NCI-H446 (cell line): ENCODE data around the gene RABGGTB.
"Not testable (repeated sequence)": the region's sequence is repeated elsewhere in the genome, so short reads cannot be mapped to it uniquely, and the experiment has no call there.

Experiments
- DNase-seq, 2 experiments: peaks; one replicate each; lab custom pipeline; 2025; lab: John Stamatoyannopoulos, UW

Gene RABGGTB

DNA sequence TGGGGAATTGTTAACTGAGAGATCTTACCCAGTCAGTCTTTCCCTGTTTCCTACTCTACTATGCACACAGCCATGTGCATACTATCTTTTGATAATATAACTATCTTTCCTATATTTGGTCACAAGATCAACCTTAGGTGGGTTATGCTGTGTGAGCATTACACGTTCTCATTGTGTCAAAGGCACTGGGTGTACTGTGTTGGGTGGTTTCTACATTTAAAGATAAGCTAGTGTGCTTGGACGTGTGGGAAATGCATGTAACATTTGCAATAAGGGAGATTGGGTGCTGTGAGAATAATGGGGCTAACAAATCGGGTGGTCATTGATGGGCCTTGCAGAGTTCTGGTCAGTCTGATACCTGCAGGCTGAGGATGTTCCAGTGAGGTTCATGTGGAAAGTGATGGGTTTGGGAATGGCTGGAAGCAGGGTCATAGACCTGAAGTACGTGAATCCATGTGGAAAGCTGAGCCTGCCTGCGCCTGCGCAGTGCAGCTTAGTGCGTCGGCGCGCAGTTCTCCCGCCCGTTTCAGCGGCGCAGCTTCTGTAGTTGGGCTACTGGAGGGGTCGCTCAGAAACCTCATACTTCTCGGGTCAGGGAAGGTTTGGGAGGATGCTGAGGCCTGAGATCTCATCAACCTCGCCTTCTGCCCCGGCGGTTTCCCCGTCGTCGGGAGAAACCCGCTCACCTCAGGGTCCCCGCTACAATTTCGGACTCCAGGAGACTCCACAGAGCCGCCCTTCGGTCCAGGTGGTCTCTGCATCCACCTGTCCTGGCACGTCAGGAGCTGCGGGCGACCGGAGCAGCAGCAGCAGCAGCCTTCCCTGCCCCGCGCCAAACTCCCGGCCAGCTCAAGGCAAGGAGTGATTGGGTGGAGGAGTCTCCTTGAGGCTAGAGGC lies 10.6 kb downstream of the RABGGTB start, which contains the start of gene MSH4:
Gene MSH4, plus strand, starts transcription at position 507 of the 897 bp plus-strand sequence. Its CDS starts 104 bp downstream, at position 611.
- no peak for DNase-seq

DNA sequence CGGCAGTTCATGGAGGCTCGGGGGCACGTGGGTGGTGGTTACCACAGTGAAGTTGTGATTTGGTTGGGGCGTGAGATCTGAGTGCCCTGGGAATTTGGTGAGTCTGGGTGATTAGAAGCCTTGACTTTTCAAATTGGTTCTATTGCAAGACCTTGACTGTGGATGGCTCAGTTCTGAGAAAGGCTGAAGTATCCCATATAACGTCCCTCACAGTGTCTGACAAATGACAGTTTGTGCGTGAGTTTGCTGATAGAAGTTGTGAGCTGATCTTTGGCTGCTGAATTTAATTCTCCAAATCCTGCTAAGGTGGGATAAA lies 11.2 kb downstream of the RABGGTB start:
- DNase-seq, result no peak

GRCh38 chr1:75797606-75798216 lies 11.7 kb downstream of the RABGGTB start:
- no peak for DNase-seq

- not testable (repeated sequence) for DNase-seq
Observed at GRCh38 chr1:75801480-75801879, 15.4 kb downstream of the RABGGTB start.

DNA sequence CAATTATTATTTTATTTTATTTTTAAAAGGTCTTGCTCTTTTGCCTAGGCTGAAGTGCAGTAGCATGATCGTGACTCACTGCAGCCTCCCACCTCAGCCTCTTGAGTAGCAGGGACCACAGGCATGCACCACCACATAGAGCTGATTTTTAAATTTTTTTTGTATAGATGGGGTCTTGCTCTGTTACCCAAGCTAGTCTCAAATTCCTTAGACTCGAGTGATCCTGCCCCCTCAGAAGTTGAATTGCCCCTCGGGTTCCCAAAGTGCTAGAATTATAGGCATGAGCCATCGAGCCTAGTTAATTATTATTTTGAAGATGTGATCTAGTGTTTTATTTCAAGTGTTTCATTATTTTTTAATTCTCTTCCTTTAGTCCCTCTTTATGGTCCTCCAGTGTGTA lies 22.9 kb downstream of the RABGGTB start:
- no peak for DNase-seq

- not testable (repeated sequence) for DNase-seq
Observed at GRCh38 chr1:75810113-75810512, 24.1 kb downstream of the RABGGTB start.

- no peak for DNase-seq
Observed at GRCh38 chr1:75811211-75811981, 25.3 kb downstream of the RABGGTB start.

- no peak for DNase-seq
Observed at GRCh38 chr1:75812065-75812464, 26.0 kb downstream of the RABGGTB start.

- not testable (repeated sequence) for DNase-seq
Observed at GRCh38 chr1:75823596-75823995, 37.5 kb downstream of the RABGGTB start.

GRCh38 chr1:75836528-75837100 lies 50.6 kb downstream of the RABGGTB start:
- no peak for DNase-seq

DNA sequence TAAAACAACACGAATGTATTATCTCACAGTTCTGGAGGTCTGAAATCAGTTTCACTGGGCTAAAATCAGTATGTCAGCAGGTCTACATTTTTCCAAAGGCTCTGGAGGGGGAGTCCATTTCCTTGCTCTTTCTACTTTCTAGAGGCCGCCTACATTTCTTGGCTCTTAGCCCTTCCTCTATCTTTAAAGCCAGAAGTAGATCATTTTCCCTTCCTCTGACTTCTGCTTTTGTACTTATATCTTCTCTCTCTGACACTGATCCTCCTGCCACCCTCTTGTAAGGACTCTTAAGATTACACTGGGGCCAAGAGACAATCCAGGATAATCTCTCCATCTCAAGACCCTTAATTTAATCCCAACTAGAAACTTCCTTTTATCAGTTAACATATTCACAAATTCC lies 52.0 kb downstream of the RABGGTB start:
- no peak for DNase-seq

- DNase-seq, result no peak
Observed at GRCh38 chr1:75841421-75841820, 55.4 kb downstream of the RABGGTB start.
